ENCODE data around the gene CAB39L.

DNA sequence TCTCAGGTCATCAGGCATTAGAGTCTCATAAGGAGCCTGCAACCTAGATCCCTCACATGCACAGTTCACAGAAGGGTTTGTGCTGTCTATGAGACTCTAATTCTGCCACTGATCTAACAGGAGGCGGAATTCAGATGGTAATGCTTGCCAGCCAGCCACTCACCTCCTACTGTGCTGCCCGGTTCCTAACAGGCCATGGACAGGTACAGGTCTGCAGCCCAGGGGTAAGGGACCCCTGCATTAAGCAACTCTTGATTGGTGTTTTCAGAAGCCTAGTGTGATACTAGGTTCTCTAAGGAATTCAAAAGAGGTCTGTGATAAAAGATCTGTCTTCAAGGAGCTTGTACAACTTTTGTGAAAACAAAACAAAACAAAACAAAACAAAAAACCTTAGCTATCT, 31.1 kb downstream of the CAB39L start:
- TF ChIP-seq, protein P1, sequence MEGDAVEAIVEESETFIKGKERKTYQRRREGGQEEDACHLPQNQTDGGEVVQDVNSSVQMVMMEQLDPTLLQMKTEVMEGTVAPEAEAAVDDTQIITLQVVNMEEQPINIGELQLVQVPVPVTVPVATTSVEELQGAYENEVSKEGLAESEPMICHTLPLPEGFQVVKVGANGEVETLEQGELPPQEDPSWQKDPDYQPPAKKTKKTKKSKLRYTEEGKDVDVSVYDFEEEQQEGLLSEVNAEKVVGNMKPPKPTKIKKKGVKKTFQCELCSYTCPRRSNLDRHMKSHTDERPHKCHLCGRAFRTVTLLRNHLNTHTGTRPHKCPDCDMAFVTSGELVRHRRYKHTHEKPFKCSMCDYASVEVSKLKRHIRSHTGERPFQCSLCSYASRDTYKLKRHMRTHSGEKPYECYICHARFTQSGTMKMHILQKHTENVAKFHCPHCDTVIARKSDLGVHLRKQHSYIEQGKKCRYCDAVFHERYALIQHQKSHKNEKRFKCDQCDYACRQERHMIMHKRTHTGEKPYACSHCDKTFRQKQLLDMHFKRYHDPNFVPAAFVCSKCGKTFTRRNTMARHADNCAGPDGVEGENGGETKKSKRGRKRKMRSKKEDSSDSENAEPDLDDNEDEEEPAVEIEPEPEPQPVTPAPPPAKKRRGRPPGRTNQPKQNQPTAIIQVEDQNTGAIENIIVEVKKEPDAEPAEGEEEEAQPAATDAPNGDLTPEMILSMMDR (conservative IDR thresholded peaks at IDR 0.05; ENCODE audit: low read depth, low read length) = no peak
- no peak for TF ChIP-seq EZH2 (IDR thresholded peaks at IDR 0.05; ENCODE audit: borderline replicate concordance, low read depth, low read length, poor library complexity, severe bottlenecking)
